OCI-LY1 (cell line): ENCODE measurements around the gene MRPL38.

ENCODE experiments used
- H2AFZ ChIP-seq: fragments of 200-600 bp; sonication (generic), shearing (Covaris generic); 2 replicates; pipeline ENCODE4 v1.6.0; 2014; ENCODE audit warnings: antibody characterized with exemption, mild to moderate bottlenecking, low read length
- H3F3A ChIP-seq: fragments of 200-600 bp; sonication (generic), shearing (Covaris generic); 2 replicates; pipeline ENCODE4 v1.6.0; 2014; ENCODE audit warnings: mild to moderate bottlenecking, antibody characterized with exemption, low read length, moderate library complexity; ENCODE audit not compliant: insufficient read depth
- H3K27ac ChIP-seq: fragments of 200-600 bp; sonication (generic); 2 replicates; pipeline ENCODE4 v1.5.1; 2014; ENCODE audit warnings: low read length, mixed run types, mild to moderate bottlenecking, low read depth; ENCODE audit not compliant: poor library complexity, severe bottlenecking
- H3K27me3 ChIP-seq: fragments of 200-600 bp; sonication (generic); 2 replicates; pipeline ENCODE4 v1.6.0; 2014; ENCODE audit warnings: antibody characterized with exemption, mild to moderate bottlenecking, low read length, moderate library complexity; ENCODE audit not compliant: insufficient read depth
- H3K36me3 ChIP-seq: fragments of 200-600 bp; sonication (generic); 2 replicates; pipeline ENCODE4 v1.6.1; 2014; ENCODE audit warnings: mild to moderate bottlenecking, antibody characterized with exemption, low read length, moderate library complexity, mixed read lengths; ENCODE audit not compliant: insufficient read depth
- H3K4me1 ChIP-seq: fragments of 200-600 bp; sonication (generic); 2 replicates; pipeline ENCODE4 v1.5.1; 2014; ENCODE audit warnings: mild to moderate bottlenecking, low read length, moderate library complexity; ENCODE audit not compliant: insufficient read depth, severe bottlenecking
- H3K4me2 ChIP-seq: fragments of 200-600 bp; sonication (generic), shearing (Covaris generic); 2 replicates; pipeline ENCODE4 v1.6.1; 2014; ENCODE audit warnings: low read length
- H3K4me3 ChIP-seq: fragments of 200-600 bp; sonication (generic); 2 replicates; pipeline ENCODE4 v1.5.1; 2014; ENCODE audit warnings: low read length, low read depth, mild to moderate bottlenecking, mixed read lengths; ENCODE audit not compliant: poor library complexity, severe bottlenecking
- H3K79me2 ChIP-seq: fragments of 200-600 bp; shearing (Covaris generic); 2 replicates; pipeline ENCODE4 v1.6.1; 2016; ENCODE audit warnings: mixed run types, low read length, mixed read lengths; ENCODE audit not compliant: insufficient read depth
- H3K9ac ChIP-seq: fragments of 200-600 bp; sonication (generic), shearing (Covaris generic); 2 replicates; pipeline ENCODE4 v1.6.1; 2014; ENCODE audit warnings: mild to moderate bottlenecking, low read length, mixed read lengths
- H3K9me2 ChIP-seq: fragments of 200-600 bp; sonication (generic), shearing (Covaris generic); 2 replicates; pipeline ENCODE4 v1.6.1; 2014; ENCODE audit warnings: low read depth, mild to moderate bottlenecking, low read length, mixed read lengths
- H3K9me3 ChIP-seq: fragments of 200-600 bp; shearing (Covaris generic); 2 replicates; pipeline ENCODE4 v1.6.1; 2014; ENCODE audit warnings: low read length, mixed read lengths
- H4K20me1 ChIP-seq: fragments of 200-600 bp; sonication (generic), shearing (Covaris generic); 2 replicates; pipeline ENCODE4 v1.6.0; 2016; ENCODE audit warnings: mild to moderate bottlenecking, low read length; ENCODE audit not compliant: insufficient read depth
- CTCF ChIP-seq: fragments of 200-600 bp; sonication (generic), shearing (Covaris generic); IDR thresholded peaks from 2 replicates; pipeline ENCODE4 v1.5.1; 2017; ENCODE audit warnings: mild to moderate bottlenecking, antibody characterized with exemption, low read length, moderate library complexity, mixed read lengths
- EZH2 ChIP-seq: fragments of 200-600 bp; sonication (generic), shearing (Covaris generic); IDR thresholded peaks from 2 replicates; pipeline ENCODE4 v1.8.0; 2017; ENCODE audit warnings: borderline replicate concordance, mixed run types, mild to moderate bottlenecking, antibody characterized with exemption, low read length, moderate library complexity, mixed read lengths

The MRPL38 gene

GRCh38 chr17:75898791-75899190 is 5.9 kb downstream of the MRPL38 start:
- no peaks in the 10 kb centered on the region for H3K27me3 ChIP-seq
- H3K4me2 ChIP-seq = no peak overlapping the region
- H3K9me3 ChIP-seq = no peaks in the 10 kb centered on the region
- peaks cover 42% of the 10 kb centered on the region for H3K36me3 ChIP-seq
- no peak overlapping the region for H3K9ac ChIP-seq
- H3F3A ChIP-seq = 0 out of 2 replicates have a peak, but pooled peaks cover 4% of the 10 kb centered on the region
- H3K4me3 ChIP-seq = no peak overlapping the region
- H3K79me2 ChIP-seq = no peaks in the 10 kb centered on the region
- peaks cover 33% of the 10 kb centered on the region for H3K4me1 ChIP-seq
- TF ChIP-seq CTCF (no peak), EZH2 (no peak)
- no peaks in the 10 kb centered on the region for H4K20me1 ChIP-seq
- H3K27ac ChIP-seq = no peak overlapping the region
- H2AFZ ChIP-seq = no peak overlapping the region
- H3K9me2 ChIP-seq = no peaks in the 10 kb centered on the region

- no peaks in the 10 kb centered on the region for H3F3A ChIP-seq
- no peak overlapping the region for H3K4me2 ChIP-seq
- no peaks in the 10 kb centered on the region for H3K9me2 ChIP-seq
- no peaks in the 10 kb centered on the region for H3K79me2 ChIP-seq
- peak overlapping the region; percentile 33 for H3K27ac ChIP-seq
- no peaks in the 10 kb centered on the region for H3K9me3 ChIP-seq
- H2AFZ ChIP-seq = no peak overlapping the region
- H3K36me3 ChIP-seq = peaks cover 42% of the 10 kb centered on the region
- TF ChIP-seq EZH2 = no peak
- no peak for TF ChIP-seq CTCF
- H3K9ac ChIP-seq = no peak overlapping the region
- peaks cover 26% of the 10 kb centered on the region for H3K4me1 ChIP-seq
- no peak overlapping the region for H3K4me3 ChIP-seq
- no peaks in the 10 kb centered on the region for H4K20me1 ChIP-seq
- no peaks in the 10 kb centered on the region for H3K27me3 ChIP-seq
These were observed 6.6 kb downstream of the MRPL38 start for GRCh38 chr17:75898065-75898464.

- Histone ChIP-seq H3K4me2 (peak overlapping the region; percentile 79), H3K9me3 (no peaks in the 10 kb centered on the region), H3K9me2 (no peaks in the 10 kb centered on the region), H2AFZ (no peak overlapping the region), H3K4me1 (peaks cover 24% of the 10 kb centered on the region), H4K20me1 (no peaks in the 10 kb centered on the region), H3K36me3 (peaks cover 35% of the 10 kb centered on the region), H3F3A (no peaks in the 10 kb centered on the region), H3K4me3 (peak overlapping the region; percentile 80), H3K27ac (peak overlapping the region; percentile 33), H3K27me3 (no peaks in the 10 kb centered on the region), H3K9ac (peak overlapping the region; percentile 32; the same call in 1 of the 2 replicates), H3K79me2 (no peaks in the 10 kb centered on the region)
- TF ChIP-seq EZH2 (no peak), CTCF (no peak)
These were observed 7.3 kb downstream of the MRPL38 start for GRCh38 chr17:75897160-75898019.
